ENCODE data around the gene RHEBL1.
A peak's percentile ranks its signal among the peaks of the same experiment; 100 is the strongest.

Gene RHEBL1

DNA sequence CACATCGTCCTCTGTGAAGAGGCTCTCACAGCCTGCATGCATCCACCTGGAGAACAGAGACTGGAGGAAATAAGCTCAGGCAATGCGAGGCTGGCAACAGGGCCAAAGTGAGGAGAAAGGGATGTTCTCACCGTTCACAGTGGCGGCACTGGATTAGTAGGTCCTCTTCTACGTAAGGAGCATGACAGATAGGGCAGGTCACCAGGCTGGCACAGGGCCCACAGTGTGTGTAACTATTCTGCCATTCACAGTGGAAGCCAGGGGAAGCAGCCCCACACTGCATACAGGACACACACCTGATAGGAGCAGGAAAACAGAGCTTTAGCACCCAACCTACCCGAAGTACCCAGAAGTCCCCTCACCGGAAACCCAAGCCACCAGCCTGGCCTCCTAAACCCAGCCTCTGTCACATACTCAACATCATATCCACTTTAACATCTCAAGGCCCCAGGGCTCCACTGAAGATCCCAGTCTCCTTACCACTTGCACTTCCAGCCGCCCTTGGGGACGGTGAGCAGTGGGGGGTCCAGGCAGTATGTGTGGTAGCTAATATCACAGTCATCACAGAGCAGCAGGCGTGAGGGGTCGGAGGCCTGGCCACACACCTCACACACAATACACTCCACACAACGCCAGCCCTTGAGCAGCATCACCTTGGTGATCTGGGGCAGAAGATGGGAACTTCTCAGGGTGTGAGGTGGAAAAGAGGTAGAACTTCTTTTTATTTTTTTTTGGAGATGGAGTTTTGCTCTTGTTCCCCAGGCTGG lies 23.5 kb downstream of the RHEBL1 start:
- H3K9me2 ChIP-seq (replicated peaks; ENCODE audit: insufficient read depth, low read length), result no peaks in the 10 kb centered on the region
- no peaks in the 10 kb centered on the region for H4K20me1 ChIP-seq (ENCODE audit: insufficient read depth, low read length)
- H3K9me3 ChIP-seq (replicated peaks; ENCODE audit: insufficient read depth, low read length), result no peaks in the 10 kb centered on the region
- H3K9ac ChIP-seq (ENCODE audit: low read length), result no peak overlapping the region
- no peak overlapping the region for H3K4me2 ChIP-seq (ENCODE audit: low read depth, low read length)
- H3K79me2 ChIP-seq (ENCODE audit: low read length), result no peaks in the 10 kb centered on the region; the same call in 1 of the 2 replicates
- H3K4me1 ChIP-seq (ENCODE audit: low read length), result no peaks in the 10 kb centered on the region
- no peaks in the 10 kb centered on the region for H3F3A ChIP-seq (ENCODE audit: insufficient read depth, low read length)
- TF ChIP-seq EZH2phosphoT487 (IDR thresholded peaks at IDR 0.05; ENCODE audit: low read length), result no peak
- TF ChIP-seq CTCF (IDR thresholded peaks at IDR 0.05; ENCODE audit: low read length), result no peak
- TF ChIP-seq EZH2 (optimal IDR thresholded peaks at IDR 0.05; ENCODE audit: low read depth, low read length), result no peak
- no peak overlapping the region for H2AFZ ChIP-seq (ENCODE audit: low read length)
- H3K27ac ChIP-seq (ENCODE audit: low read length), result no peak overlapping the region
- H3K4me3 ChIP-seq (ENCODE audit: low read length), result no peak overlapping the region
- no peaks in the 10 kb centered on the region; the same call in 1 of the 2 replicates for H3K36me3 ChIP-seq (replicated peaks; ENCODE audit: insufficient read depth, low read length)
- no peak for DNase-seq
- no peaks in the 10 kb centered on the region for H3K27me3 ChIP-seq (replicated peaks; ENCODE audit: insufficient read depth, low read length)

DNA sequence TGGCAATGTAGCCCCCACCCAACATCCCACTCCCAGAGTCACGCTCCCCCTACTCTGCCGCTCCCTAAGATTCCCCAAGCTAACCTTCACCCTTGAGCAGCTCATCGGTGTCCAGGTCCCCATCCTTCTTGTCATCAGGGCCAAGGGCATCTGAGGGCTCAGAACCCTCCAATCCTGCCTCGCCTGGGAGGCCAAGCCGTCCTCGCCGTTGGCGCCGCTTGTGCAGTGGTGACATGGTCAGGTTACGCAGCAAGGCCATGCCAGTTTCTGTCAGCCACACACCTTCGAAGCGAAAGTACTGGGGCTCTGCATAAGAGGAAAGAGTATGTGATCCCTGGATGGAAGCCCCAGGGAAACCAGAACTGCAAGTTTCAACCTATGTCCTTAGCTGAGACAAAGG lies 25.1 kb downstream of the RHEBL1 start:
- no peak for TF ChIP-seq EZH2 (optimal IDR thresholded peaks at IDR 0.05; ENCODE audit: low read depth, low read length)
- TF ChIP-seq CTCF (IDR thresholded peaks at IDR 0.05; ENCODE audit: low read length), result no peak
- TF ChIP-seq EZH2phosphoT487 (IDR thresholded peaks at IDR 0.05; ENCODE audit: low read length), result no peak
- no peak overlapping the region for H2AFZ ChIP-seq (ENCODE audit: low read length)
- H3K9me2 ChIP-seq (replicated peaks; ENCODE audit: insufficient read depth, low read length), result no peaks in the 10 kb centered on the region
- no peak overlapping the region for H3K27ac ChIP-seq (ENCODE audit: low read length)
- H3K27me3 ChIP-seq (replicated peaks; ENCODE audit: insufficient read depth, low read length), result no peaks in the 10 kb centered on the region
- H3K4me2 ChIP-seq (ENCODE audit: low read depth, low read length), result no peak overlapping the region
- H3K79me2 ChIP-seq (ENCODE audit: low read length), result no peaks in the 10 kb centered on the region
- no peak overlapping the region for H3K4me3 ChIP-seq (ENCODE audit: low read length)
- H4K20me1 ChIP-seq (ENCODE audit: insufficient read depth, low read length), result no peaks in the 10 kb centered on the region
- DNase-seq, result no peak
- no peaks in the 10 kb centered on the region for H3K9me3 ChIP-seq (replicated peaks; ENCODE audit: insufficient read depth, low read length)
- H3K9ac ChIP-seq (ENCODE audit: low read length), result no peak overlapping the region
- H3K36me3 ChIP-seq (replicated peaks; ENCODE audit: insufficient read depth, low read length), result no peaks in the 10 kb centered on the region; the same call in 1 of the 2 replicates
- H3K4me1 ChIP-seq (ENCODE audit: low read length), result no peaks in the 10 kb centered on the region
- H3F3A ChIP-seq (ENCODE audit: insufficient read depth, low read length), result no peaks in the 10 kb centered on the region

GRCh38 chr12:49043856-49044258 lies 25.9 kb downstream of the RHEBL1 start:
- no peak overlapping the region for H2AFZ ChIP-seq (ENCODE audit: low read length)
- no peaks in the 10 kb centered on the region for H3K27me3 ChIP-seq (replicated peaks; ENCODE audit: insufficient read depth, low read length)
- no peak overlapping the region for H3K4me2 ChIP-seq (ENCODE audit: low read depth, low read length)
- H3K4me1 ChIP-seq (ENCODE audit: low read length), result no peaks in the 10 kb centered on the region
- no peak for TF ChIP-seq EZH2 (optimal IDR thresholded peaks at IDR 0.05; ENCODE audit: low read depth, low read length)
- TF ChIP-seq EZH2phosphoT487 (IDR thresholded peaks at IDR 0.05; ENCODE audit: low read length), result no peak
- TF ChIP-seq CTCF (IDR thresholded peaks at IDR 0.05; ENCODE audit: low read length), result peak; percentile 79
- no peaks in the 10 kb centered on the region for H3F3A ChIP-seq (ENCODE audit: insufficient read depth, low read length)
- no peaks in the 10 kb centered on the region for H4K20me1 ChIP-seq (ENCODE audit: insufficient read depth, low read length)
- no peaks in the 10 kb centered on the region; the same call in 1 of the 2 replicates for H3K36me3 ChIP-seq (replicated peaks; ENCODE audit: insufficient read depth, low read length)
- H3K4me3 ChIP-seq (ENCODE audit: low read length), result no peak overlapping the region
- H3K9ac ChIP-seq (ENCODE audit: low read length), result no peak overlapping the region
- no peaks in the 10 kb centered on the region for H3K79me2 ChIP-seq (ENCODE audit: low read length)
- peak; percentile 58 for DNase-seq
- H3K27ac ChIP-seq (ENCODE audit: low read length), result no peak overlapping the region
- no peaks in the 10 kb centered on the region for H3K9me2 ChIP-seq (replicated peaks; ENCODE audit: insufficient read depth, low read length)
- no peaks in the 10 kb centered on the region for H3K9me3 ChIP-seq (replicated peaks; ENCODE audit: insufficient read depth, low read length)
